Parathyroid adenoma (tissue), 2 donors: ENCODE results near the gene C10orf67.
A peak's percentile ranks its signal among the peaks of the same experiment; 100 is the strongest.

Source experiments
- H2AFZ ChIP-seq: fragments of 300-600 bp; sonication (generic); one replicate; pipeline ENCODE4 v1.7.0; 2017; ENCODE audit warnings: antibody characterized with exemption, mild to moderate bottlenecking
- H3K27ac ChIP-seq: fragments of 300-600 bp; sonication (generic); one replicate; pipeline ENCODE4 v1.7.0; 2017
- H3K27me3 ChIP-seq: fragments of 300-600 bp; sonication (generic); one replicate; pipeline ENCODE4 v1.7.0; 2017; ENCODE audit warnings: low read length; ENCODE audit not compliant: control insufficient read depth, insufficient read depth
- H3K36me3 ChIP-seq: fragments of 300-600 bp; sonication (generic); one replicate; pipeline ENCODE4 v1.7.0; 2017; ENCODE audit warnings: low read length; ENCODE audit not compliant: control insufficient read depth, insufficient read depth
- H3K4me1 ChIP-seq: fragments of 300-600 bp; sonication (generic); one replicate; pipeline ENCODE4 v1.7.0; 2017; ENCODE audit warnings: control low read depth
- H3K4me2 ChIP-seq: fragments of 300-600 bp; sonication (generic); one replicate; pipeline ENCODE4 v1.7.0; 2017; ENCODE audit warnings: low read length
- H3K4me3 ChIP-seq: fragments of 300-600 bp; sonication (generic); one replicate; pipeline ENCODE4 v1.7.0; 2017; ENCODE audit warnings: low read depth, low read length
- H3K79me2 ChIP-seq: fragments of 300-600 bp; sonication (generic); one replicate; pipeline ENCODE4 v1.7.0; 2017; ENCODE audit warnings: control low read depth
- H3K9ac ChIP-seq: fragments of 300-600 bp; sonication (generic); one replicate; pipeline ENCODE4 v1.7.0; 2017; ENCODE audit warnings: mild to moderate bottlenecking
- H3K9me3 ChIP-seq: fragments of 300-600 bp; sonication (generic); one replicate; pipeline ENCODE4 v1.7.0; 2017; ENCODE audit warnings: low read length; ENCODE audit not compliant: control insufficient read depth
- CTCF ChIP-seq: fragments of 300-600 bp; sonication (generic); IDR thresholded peaks from one replicate; pipeline ENCODE4 v1.7.0; 2017; ENCODE audit warnings: antibody characterized with exemption, mild to moderate bottlenecking
- donor health status: primary hyperparathyroidism.

The C10orf67 gene

GRCh38 chr10:23186178-23186577 lies 158.4 kb downstream of the C10orf67 start:
- Histone ChIP-seq H3K27me3 (no peaks in the 10 kb centered on the region), H3K36me3 (no peaks in the 10 kb centered on the region), H3K79me2 (no peaks in the 10 kb centered on the region), H3K9me3 (no peaks in the 10 kb centered on the region), H3K4me1 (no peaks in the 10 kb centered on the region), H3K4me2 (no peak overlapping the region), H2AFZ (no peak overlapping the region), H3K4me3 (no peak overlapping the region), H3K9ac (no peak overlapping the region), H3K27ac (no peak overlapping the region)
- TF ChIP-seq CTCF, result no peak

- H3K27me3 ChIP-seq, result peaks cover 3% of the 10 kb centered on the region
- no peak overlapping the region for H3K27ac ChIP-seq
- H3K4me1 ChIP-seq, result no peaks in the 10 kb centered on the region
- H3K9me3 ChIP-seq, result no peaks in the 10 kb centered on the region
- H3K4me2 ChIP-seq, result no peak overlapping the region
- no peak for TF ChIP-seq CTCF
- no peak overlapping the region for H3K9ac ChIP-seq
- peak overlapping the region; percentile 79 for H2AFZ ChIP-seq
- H3K36me3 ChIP-seq, result no peaks in the 10 kb centered on the region
- no peaks in the 10 kb centered on the region for H3K79me2 ChIP-seq
- no peak overlapping the region for H3K4me3 ChIP-seq
Measured at GRCh38 chr10:23174977-23175512, 169.6 kb downstream of the C10orf67 start.

GRCh38 chr10:23174074-23174976 lies 170.3 kb downstream of the C10orf67 start:
- no peak overlapping the region for H3K4me3 ChIP-seq
- H3K27ac ChIP-seq, result peak overlapping the region; percentile 40
- H2AFZ ChIP-seq, result peak overlapping the region; percentile 79
- TF ChIP-seq CTCF, result no peak
- peaks cover 3% of the 10 kb centered on the region for H3K27me3 ChIP-seq
- H3K9ac ChIP-seq, result no peak overlapping the region
- H3K4me1 ChIP-seq, result no peaks in the 10 kb centered on the region
- no peak overlapping the region for H3K4me2 ChIP-seq
- no peaks in the 10 kb centered on the region for H3K9me3 ChIP-seq
- H3K79me2 ChIP-seq, result no peaks in the 10 kb centered on the region
- no peaks in the 10 kb centered on the region for H3K36me3 ChIP-seq

GRCh38 chr10:23173214-23174073 lies 171.2 kb downstream of the C10orf67 start:
- H3K4me3 ChIP-seq, result no peak overlapping the region
- no peaks in the 10 kb centered on the region for H3K4me1 ChIP-seq
- no peak overlapping the region for H3K9ac ChIP-seq
- H3K27ac ChIP-seq, result peak overlapping the region; percentile 40
- H3K27me3 ChIP-seq, result peaks cover 3% of the 10 kb centered on the region
- peak overlapping the region; percentile 26 for H3K4me2 ChIP-seq
- no peaks in the 10 kb centered on the region for H3K9me3 ChIP-seq
- H3K36me3 ChIP-seq, result no peaks in the 10 kb centered on the region
- peak overlapping the region; percentile 79 for H2AFZ ChIP-seq
- no peak for TF ChIP-seq CTCF
- H3K79me2 ChIP-seq, result no peaks in the 10 kb centered on the region
